D721Med (cell line): ENCODE data around the gene MXRA8.

Experiments used
- DNase-seq: peaks from one replicate; pipeline ENCODE4 v3.0.0; 2011; ENCODE audit warnings: low spot score; ENCODE audit not compliant: insufficient read length
- FAIRE-seq: peaks from 2 replicates; lab custom pipeline; 2011; peaks lifted over from hg19 to GRCh38; lab: Jason Lieb, UNC
- TF ChIP-seq, protein P1 (sequence below): IDR thresholded peaks from 2 replicates; pipeline ENCODE4 v1.5.1; 2012; ENCODE audit warnings: mild to moderate bottlenecking, control low read depth; ENCODE audit not compliant: insufficient read depth; ENCODE audit errors: missing control alignments

The MXRA8 gene

DNA sequence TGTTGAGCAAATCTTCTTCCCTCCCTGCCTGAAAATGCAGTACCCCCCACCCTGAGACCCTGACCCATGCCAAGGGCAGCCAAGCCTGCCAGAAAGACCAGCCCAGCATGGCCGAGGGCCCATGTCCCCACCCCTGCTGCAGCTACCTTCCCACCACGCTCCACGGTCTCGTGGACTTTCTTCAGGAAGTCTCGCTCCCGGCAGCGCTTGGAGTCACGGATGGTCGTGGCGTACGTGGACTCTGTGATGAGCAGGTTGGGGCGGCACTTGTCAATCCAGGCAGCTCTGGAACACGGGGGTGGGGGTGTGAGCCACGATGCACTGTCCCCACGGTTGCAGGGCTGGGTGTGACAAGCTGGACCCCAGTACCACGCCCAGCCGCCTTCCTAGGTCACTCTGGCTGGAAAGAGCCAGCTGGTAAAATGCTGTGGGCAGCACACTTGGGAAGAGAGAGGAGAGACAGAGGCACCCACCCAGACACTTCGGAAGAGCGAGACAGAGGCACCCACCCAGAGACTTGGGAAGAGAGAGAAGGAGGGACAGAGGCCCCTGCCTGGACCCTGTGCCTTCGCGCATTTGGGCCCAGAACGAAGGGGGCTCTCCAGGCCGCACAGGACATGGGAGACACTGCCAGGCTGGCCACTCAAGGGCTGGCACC lies 43.5 kb downstream of the MXRA8 start:
- TF ChIP-seq, protein P1, sequence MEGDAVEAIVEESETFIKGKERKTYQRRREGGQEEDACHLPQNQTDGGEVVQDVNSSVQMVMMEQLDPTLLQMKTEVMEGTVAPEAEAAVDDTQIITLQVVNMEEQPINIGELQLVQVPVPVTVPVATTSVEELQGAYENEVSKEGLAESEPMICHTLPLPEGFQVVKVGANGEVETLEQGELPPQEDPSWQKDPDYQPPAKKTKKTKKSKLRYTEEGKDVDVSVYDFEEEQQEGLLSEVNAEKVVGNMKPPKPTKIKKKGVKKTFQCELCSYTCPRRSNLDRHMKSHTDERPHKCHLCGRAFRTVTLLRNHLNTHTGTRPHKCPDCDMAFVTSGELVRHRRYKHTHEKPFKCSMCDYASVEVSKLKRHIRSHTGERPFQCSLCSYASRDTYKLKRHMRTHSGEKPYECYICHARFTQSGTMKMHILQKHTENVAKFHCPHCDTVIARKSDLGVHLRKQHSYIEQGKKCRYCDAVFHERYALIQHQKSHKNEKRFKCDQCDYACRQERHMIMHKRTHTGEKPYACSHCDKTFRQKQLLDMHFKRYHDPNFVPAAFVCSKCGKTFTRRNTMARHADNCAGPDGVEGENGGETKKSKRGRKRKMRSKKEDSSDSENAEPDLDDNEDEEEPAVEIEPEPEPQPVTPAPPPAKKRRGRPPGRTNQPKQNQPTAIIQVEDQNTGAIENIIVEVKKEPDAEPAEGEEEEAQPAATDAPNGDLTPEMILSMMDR: no peak
- FAIRE-seq: no peak
- no peak for DNase-seq

DNA sequence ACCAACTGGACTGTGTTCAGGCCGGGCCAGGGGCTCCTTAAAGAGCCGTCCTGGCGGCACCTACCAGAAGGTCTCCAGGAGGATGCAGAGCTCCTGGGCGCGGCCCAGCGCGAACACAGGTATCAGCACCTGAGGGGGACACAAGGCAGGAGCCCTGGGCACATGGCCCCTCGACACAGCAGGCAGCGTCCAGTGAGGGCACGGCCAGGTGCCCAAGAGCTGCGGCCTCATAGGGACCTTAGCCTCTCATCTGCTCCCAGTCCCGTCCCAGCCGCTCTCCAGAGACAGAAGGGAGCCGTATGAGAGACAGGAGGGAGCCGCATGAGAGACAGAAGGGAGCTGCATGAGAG lies 44.1 kb downstream of the MXRA8 start:
- TF ChIP-seq, protein P1: no peak
- DNase-seq (no peak), FAIRE-seq (no peak)

DNA sequence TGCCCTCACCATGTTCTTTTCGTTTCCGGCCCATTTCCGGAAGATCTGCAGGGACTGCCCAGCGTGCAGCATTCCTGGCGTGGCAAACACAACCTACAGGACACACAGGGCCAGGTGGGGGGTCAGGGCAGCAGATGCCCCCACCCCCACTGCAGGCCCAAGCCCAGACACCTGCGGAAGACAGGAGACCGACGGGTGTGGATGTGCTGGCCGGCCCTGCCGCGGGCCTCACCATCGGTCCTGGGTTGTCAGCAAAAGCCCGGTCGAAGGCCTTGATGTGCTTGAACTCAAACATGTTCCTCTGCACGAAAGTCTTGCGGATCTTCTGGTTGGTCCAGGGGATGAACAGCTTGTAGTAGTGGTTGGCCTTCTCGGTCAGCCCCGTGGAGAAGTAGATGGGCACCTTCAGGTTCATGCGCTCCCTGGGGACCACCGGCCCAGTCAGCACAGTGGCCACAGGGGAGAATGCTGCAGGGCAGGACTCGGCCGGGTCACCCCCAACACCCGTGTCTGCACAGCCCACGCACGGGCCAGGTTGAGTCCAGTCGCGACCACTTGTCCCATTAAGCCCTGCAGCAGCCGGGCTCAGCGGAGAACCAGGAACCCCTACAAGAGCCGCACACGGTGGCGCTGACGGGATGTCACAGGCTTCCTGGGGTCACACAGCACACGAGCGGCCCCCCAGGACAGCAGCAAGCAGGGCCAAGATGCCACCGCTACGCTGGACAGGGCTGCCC lies 44.7 kb downstream of the MXRA8 start:
- DNase-seq (no peak), FAIRE-seq (no peak)
- TF ChIP-seq, protein P1: no peak

DNA sequence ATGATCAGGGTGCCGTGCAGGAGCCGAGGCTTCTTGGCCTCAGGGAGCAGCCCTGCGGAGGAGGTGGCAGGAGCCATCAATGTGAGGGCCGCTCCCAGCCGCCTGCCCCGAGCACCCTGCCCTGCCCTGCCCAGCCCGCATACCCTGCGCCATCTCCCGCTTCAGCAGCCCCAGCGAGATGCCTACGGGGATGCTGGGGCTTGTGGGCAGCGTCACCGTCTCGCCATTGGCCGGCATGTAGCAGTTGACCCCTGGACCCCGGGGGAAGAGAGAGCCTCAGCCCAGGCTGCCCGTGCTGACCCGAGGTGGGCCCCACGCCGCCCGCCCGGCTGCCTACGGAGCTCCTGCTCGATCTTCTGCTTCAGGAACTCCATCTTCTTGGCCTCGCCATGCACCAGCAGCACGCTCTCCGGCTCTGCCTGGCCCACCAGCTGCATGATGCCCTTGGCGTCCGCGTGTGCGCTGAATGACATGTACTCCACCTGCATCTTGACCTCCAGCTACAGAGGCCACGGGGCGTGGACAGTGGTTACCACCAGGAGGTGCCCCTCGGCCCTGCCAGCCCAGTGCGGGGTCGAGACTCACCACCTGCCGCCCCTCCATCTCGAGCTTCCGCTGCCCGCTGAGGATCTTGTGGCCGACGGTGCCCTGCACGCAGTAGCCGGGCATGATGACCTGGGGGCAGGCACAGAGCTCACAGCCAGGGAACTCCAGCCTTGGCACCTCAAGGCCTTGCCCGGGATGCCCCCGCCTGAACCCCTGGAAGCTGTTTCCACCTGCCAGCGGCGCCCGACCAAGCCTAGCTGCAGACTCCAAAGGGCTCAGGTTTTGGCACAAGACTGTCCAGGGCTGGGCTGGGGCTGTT lies 45.7 kb downstream of the MXRA8 start:
- no peak for FAIRE-seq
- TF ChIP-seq, protein P1: no peak
- no peak for DNase-seq

DNA sequence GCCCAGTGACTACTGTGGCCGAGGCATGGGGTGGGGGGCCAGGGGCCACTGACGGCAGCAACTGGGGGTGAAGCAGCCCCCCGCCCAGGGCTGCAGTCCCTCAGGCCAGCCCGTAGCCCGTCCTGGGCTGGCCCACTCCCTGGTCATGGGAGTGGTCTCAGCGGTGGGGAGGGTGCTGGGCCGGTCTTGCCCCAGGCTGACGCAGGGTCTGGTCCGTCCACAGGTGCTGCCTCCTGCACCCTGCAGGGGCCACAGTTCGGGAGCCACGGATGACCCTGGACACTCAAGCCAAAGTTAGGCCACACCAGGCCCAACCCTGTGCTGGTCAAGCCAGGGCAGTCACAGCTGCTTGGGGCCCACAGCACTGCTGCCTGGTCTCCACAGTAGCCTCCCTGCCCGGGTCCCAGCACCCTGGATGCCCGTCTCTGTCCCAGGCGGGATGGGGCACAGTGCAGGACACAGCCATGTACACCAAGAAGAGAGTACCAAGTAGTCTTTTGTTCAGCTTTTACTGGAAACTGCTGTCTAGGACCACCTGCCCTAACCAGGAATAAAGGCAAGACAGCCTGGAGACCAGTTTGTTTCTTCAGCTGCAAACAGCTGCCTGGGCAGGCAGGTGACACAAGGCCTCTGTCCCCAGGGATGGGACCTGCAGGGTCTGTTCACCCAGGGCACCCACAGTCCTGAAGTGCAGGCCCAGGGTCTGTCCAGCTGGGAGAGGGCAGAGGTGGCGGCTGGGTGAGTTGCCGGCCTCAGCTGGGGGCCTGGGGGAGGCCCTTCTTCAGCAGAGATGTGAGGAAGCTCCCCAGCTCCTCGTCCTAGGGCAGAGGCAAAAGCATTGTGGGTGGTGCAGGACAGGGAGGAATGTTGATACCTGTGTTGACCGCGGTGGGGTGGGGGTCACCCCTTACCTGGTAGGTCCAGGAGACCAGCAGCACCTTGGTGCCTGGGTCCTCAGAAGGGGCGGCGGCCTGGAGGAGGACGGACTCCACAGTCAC lies 46.9 kb downstream of the MXRA8 start:
- no peak for DNase-seq
- no peak for FAIRE-seq
- TF ChIP-seq, protein P1: no peak

DNA sequence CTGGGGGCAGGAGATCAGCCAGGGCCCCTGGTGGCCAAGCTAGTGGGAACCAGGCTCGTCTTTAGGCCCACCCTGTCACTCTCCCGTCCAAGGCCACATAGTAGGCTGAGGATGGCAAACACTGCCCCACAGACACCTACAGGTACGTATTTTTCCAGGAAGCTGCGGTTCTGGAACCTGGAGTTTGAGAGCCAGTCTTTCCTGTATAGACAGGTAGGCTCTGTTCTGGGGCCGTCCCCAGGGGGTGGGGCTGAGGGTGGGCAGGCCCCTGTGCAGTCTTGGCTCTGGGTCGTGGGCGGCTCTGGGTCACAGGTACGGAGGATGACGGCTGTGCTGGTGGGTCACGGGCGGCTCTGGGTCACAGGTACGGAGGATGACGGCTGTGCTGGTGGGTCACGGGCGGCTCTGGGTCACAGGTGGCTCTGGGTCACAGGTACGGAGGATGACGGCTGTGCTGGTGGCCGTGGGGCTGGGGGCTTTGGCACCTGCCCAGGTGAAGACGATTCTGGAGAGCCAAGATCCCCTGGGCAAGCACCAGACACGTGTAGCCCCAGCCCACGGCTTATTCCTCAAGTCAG lies 47.8 kb downstream of the MXRA8 start:
- DNase-seq: no peak
- no peak for FAIRE-seq
- TF ChIP-seq, protein P1: no peak
